Measurements from ENCODE around the gene INPP4A.

- TF ChIP-seq CTCF (IDR thresholded peaks at IDR 0.05) (no peak), ZFX (IDR thresholded peaks at IDR 0.05; ENCODE audit: borderline replicate concordance) (no peak)
These were observed 95.9 kb downstream of the INPP4A start for GRCh38 chr2:98540536-98540935.

Data from 22Rv1 (cell line).